Neuronal stem cell (in vitro differentiated cells): ENCODE data around the gene TTC4.

ENCODE experiments used
- DNase-seq: peaks from one replicate; pipeline ENCODE4 v3.0.0-alpha.2; 2013; ENCODE audit warnings: low spot score
- H2AFZ ChIP-seq: one replicate; pipeline ENCODE4 v1.6.1; 2013; ENCODE audit warnings: mild to moderate bottlenecking, low read length, inconsistent platforms
- H2AK5ac ChIP-seq: 2 replicates; pipeline ENCODE4 v1.6.1; 2013; ENCODE audit warnings: low read depth, mild to moderate bottlenecking, inconsistent platforms, low read length, moderate library complexity, mixed read lengths
- H2BK120ac ChIP-seq: 2 replicates; pipeline ENCODE4 v1.6.1; 2013; ENCODE audit warnings: low read depth, mild to moderate bottlenecking, inconsistent platforms, low read length, moderate library complexity, mixed read lengths
- H2BK12ac ChIP-seq: one replicate; pipeline ENCODE4 v1.6.1; 2013; ENCODE audit warnings: low read length, inconsistent platforms
- H2BK15ac ChIP-seq: 2 replicates; pipeline ENCODE4 v1.6.1; 2013; ENCODE audit warnings: mild to moderate bottlenecking, low read length, inconsistent platforms, mixed read lengths
- H2BK5ac ChIP-seq: one replicate; pipeline ENCODE4 v1.6.1; 2013; ENCODE audit warnings: inconsistent platforms, mild to moderate bottlenecking, low read length, moderate library complexity
- H3K14ac ChIP-seq: one replicate; pipeline ENCODE4 v1.6.1; 2013; ENCODE audit warnings: low read length, inconsistent platforms
- H3K18ac ChIP-seq: 2 replicates; pipeline ENCODE4 v1.6.1; 2013; ENCODE audit warnings: low read length, inconsistent platforms
- H3K23ac ChIP-seq: 2 replicates; pipeline ENCODE4 v1.6.1; 2013; ENCODE audit warnings: low read depth, mild to moderate bottlenecking, mixed read lengths, low read length, inconsistent platforms; ENCODE audit not compliant: poor library complexity
- H3K27ac ChIP-seq: replicated peaks from 3 replicates; pipeline ENCODE4 v1.5.1; 2013; ENCODE audit warnings: low read length, inconsistent platforms
- H3K27me3 ChIP-seq, 3 experiments: 2 replicates each; pipeline ENCODE4 v1.6.1; 2013; ENCODE audit warnings: low read length in 3 of 3, mild to moderate bottlenecking in 2 of 3, inconsistent platforms in 1 of 3, low read depth in 1 of 3, mixed read lengths in 1 of 3, moderate library complexity in 1 of 3; ENCODE audit not compliant: control insufficient read depth in 3 of 3, insufficient read depth in 3 of 3
- H3K36me3 ChIP-seq, 2 donors: replicated peaks in 1 of 2; 2 replicates each; pipeline ENCODE4 v1.6.1; 2013; ENCODE audit warnings: low read length in 2 of 2; ENCODE audit not compliant: control insufficient read depth in 2 of 2, insufficient read depth in 2 of 2
- H3K4ac ChIP-seq: 2 replicates; pipeline ENCODE4 v1.6.1; 2013; ENCODE audit warnings: inconsistent platforms, mild to moderate bottlenecking, low read length, moderate library complexity
- H3K4me1 ChIP-seq, 2 donors: 1 replicate in 1 of 2; 2 replicates in 1 of 2; pipeline ENCODE4 v1.6.1; 2013; ENCODE audit warnings: low read length in 2 of 2, low read depth in 1 of 2; ENCODE audit not compliant: control insufficient read depth in 2 of 2, insufficient read depth in 1 of 2
- H3K4me2 ChIP-seq: one replicate; pipeline ENCODE4 v1.6.1; 2013; ENCODE audit warnings: mild to moderate bottlenecking, low read length, inconsistent platforms; ENCODE audit not compliant: insufficient read depth, poor library complexity, severe bottlenecking
- H3K4me3 ChIP-seq, 2 donors: 2 replicates each; pipeline ENCODE4 v1.5.1; 2013; ENCODE audit warnings: low read length in 2 of 2, mild to moderate bottlenecking in 2 of 2, inconsistent platforms in 1 of 2, moderate library complexity in 1 of 2
- H3K79me1 ChIP-seq: one replicate; pipeline ENCODE4 v1.6.1; 2013; ENCODE audit warnings: low read depth, mild to moderate bottlenecking, inconsistent platforms, low read length, moderate library complexity
- H3K9ac ChIP-seq: one replicate; pipeline ENCODE4 v1.6.1; 2013; ENCODE audit warnings: mild to moderate bottlenecking, low read depth, low read length, inconsistent platforms; ENCODE audit not compliant: poor library complexity
- H3K9me3 ChIP-seq, 2 donors: replicated peaks in 1 of 2; 2 replicates each; pipeline versions ENCODE3 to v1.6.1; 2013; ENCODE audit warnings: low read length in 2 of 2, mild to moderate bottlenecking in 2 of 2, inconsistent platforms in 1 of 2, low read depth in 1 of 2, mixed read lengths in 1 of 2, moderate library complexity in 1 of 2; ENCODE audit not compliant: control insufficient read depth in 2 of 2, insufficient read depth in 1 of 2
- H4K8ac ChIP-seq: one replicate; pipeline ENCODE4 v1.6.1; 2013; ENCODE audit warnings: low read depth, mild to moderate bottlenecking, inconsistent platforms, low read length, moderate library complexity
- H4K91ac ChIP-seq: one replicate; pipeline ENCODE4 v1.6.1; 2013; ENCODE audit warnings: low read length, low read depth, mild to moderate bottlenecking, inconsistent platforms; ENCODE audit not compliant: poor library complexity
- WGBS, 2 donors: extraction: QIAGEN DNeasy Blood & Tissue Kit; methylation state at CpG; one replicate each; pipeline ENCODE4 v1.1.7; 2013; ENCODE audit warnings: missing lambda C conversion rate in 2 of 2, mixed read lengths in 1 of 2; ENCODE audit not compliant: insufficient read length in 2 of 2, insufficient replicate concordance in 1 of 2; ENCODE audit errors: extremely low coverage in 2 of 2; 5-methylcytosine and 5-hydroxymethylcytosine counted together

The TTC4 gene

GRCh38 chr1:54757833-54758232, 42.2 kb downstream of the TTC4 start:
- H4K8ac ChIP-seq: no peak overlapping the region
- H3K4ac ChIP-seq: no peak overlapping the region
- no CpG with 5 or more reads among the region's 9 CpGs for WGBS, 2 donors
- DNase-seq: no peak
- H3K9me3 ChIP-seq: no peaks in the 10 kb centered on the region
- H2AFZ ChIP-seq: no peak overlapping the region
- H3K27me3 ChIP-seq: no peaks in the 10 kb centered on the region
- H2BK15ac ChIP-seq: no peak overlapping the region
- H3K4me2 ChIP-seq: no peak overlapping the region
- no peak overlapping the region for H3K23ac ChIP-seq
- peaks cover 3% of the 10 kb centered on the region for H3K79me1 ChIP-seq
- no peaks in the 10 kb centered on the region for H3K4me1 ChIP-seq
- H3K4me3 ChIP-seq: no peak overlapping the region
- no peak overlapping the region for H2BK12ac ChIP-seq
- no peak overlapping the region for H3K14ac ChIP-seq
- H3K27ac ChIP-seq: no peak overlapping the region
- H2BK5ac ChIP-seq: no peak overlapping the region
- H3K36me3 ChIP-seq: peaks cover 16 to 35% of the 10 kb centered on the region in 2 donors
- no peak overlapping the region for H3K9ac ChIP-seq
- H3K18ac ChIP-seq: no peak overlapping the region
- H4K91ac ChIP-seq: no peak overlapping the region
- no peak overlapping the region for H2AK5ac ChIP-seq
- no peak overlapping the region for H2BK120ac ChIP-seq

- WGBS, 2 donors: no CpG with 5 or more reads among the region's 20 CpGs
Observed at GRCh38 chr1:54758678-54759348, 43.2 kb downstream of the TTC4 start.

GRCh38 chr1:54763816-54764132, 48.1 kb downstream of the TTC4 start:
- Histone ChIP-seq H2BK12ac (no peak overlapping the region), H3K4me1 (peaks cover 1 to 2% of the 10 kb centered on the region in 2 donors), H4K91ac (no peak overlapping the region), H3K4ac (no peak overlapping the region), H3K4me3 (peak overlapping the region; percentile 82 to 96), H2BK120ac (no peak overlapping the region), H2AFZ (peak overlapping the region; percentile 87), H4K8ac (no peak overlapping the region), H3K9ac (peak overlapping the region; percentile 95), H3K9me3 (no peaks in the 10 kb centered on the region), H3K79me1 (peaks cover 2% of the 10 kb centered on the region), H3K27me3 (peaks cover 0 to 4% (median 0%) of the 10 kb centered on the region in 3 experiments), H3K36me3 (peaks cover 1 to 6% of the 10 kb centered on the region in 2 donors), H3K14ac (no peak overlapping the region), H3K27ac (no peak overlapping the region), H2BK15ac (no peak overlapping the region), H3K4me2 (peak overlapping the region; percentile 72), H2AK5ac (no peak overlapping the region), H2BK5ac (no peak overlapping the region), H3K18ac (no peak overlapping the region), H3K23ac (no peak overlapping the region)
- WGBS, 2 donors: no CpG with 5 or more reads among the region's 11 CpGs
- DNase-seq: no peak

More at GRCh38 chr1:54758678-54759348, 43.2 kb downstream of the TTC4 start:
- Histone ChIP-seq H3K23ac (no peak overlapping the region), H3K4ac (no peak overlapping the region), H3K18ac (no peak overlapping the region), H3K36me3 (peaks cover 16 to 35% of the 10 kb centered on the region in 2 donors), H4K91ac (no peak overlapping the region), H4K8ac (no peak overlapping the region), H2AK5ac (no peak overlapping the region), H3K4me3 (peak overlapping the region in 1 of 2 donors; percentile 15), H2BK5ac (no peak overlapping the region), H3K27ac (no peak overlapping the region), H3K9ac (no peak overlapping the region), H3K4me1 (no peaks in the 10 kb centered on the region), H2BK12ac (no peak overlapping the region), H3K9me3 (no peaks in the 10 kb centered on the region), H3K79me1 (peaks cover 3% of the 10 kb centered on the region), H2BK120ac (no peak overlapping the region), H2BK15ac (no peak overlapping the region), H3K14ac (no peak overlapping the region), H2AFZ (no peak overlapping the region), H3K4me2 (no peak overlapping the region), H3K27me3 (no peaks in the 10 kb centered on the region)
- DNase-seq: no peak

GRCh38 chr1:54764133-54764921, 48.7 kb downstream of the TTC4 start, which contains the start of gene PARS2:
TSS of gene PARS2 (minus strand) at chr1:54764523. CDS start at chr1:54759161, 5,362 bp downstream.
- no peak within 1 kb of the TSS for H2BK5ac ChIP-seq
- peak within 1 kb of the TSS; percentile 72 for H3K4me2 ChIP-seq
- peak within 1 kb of the TSS; percentile 95 for H3K9ac ChIP-seq
- H3K4ac ChIP-seq: no peak within 1 kb of the TSS
- H3K18ac ChIP-seq: peak within 1 kb of the TSS; percentile 58
- no peak within 1 kb of the TSS for H2BK15ac ChIP-seq
- H3K79me1 ChIP-seq: peaks cover 2% of the 10 kb centered on the region
- peaks cover 0 to under 1% of the 10 kb centered on the region in 2 donors for H3K36me3 ChIP-seq
- H3K23ac ChIP-seq: peak within 1 kb of the TSS; percentile 92
- peak within 1 kb of the TSS; percentile 82 to 96 for H3K4me3 ChIP-seq
- WGBS, 2 donors: no CpG with 5 or more reads among the region's 57 CpGs
- peaks cover 0 to 4% (median 0%) of the 10 kb centered on the region in 3 experiments for H3K27me3 ChIP-seq
- no peak within 1 kb of the TSS for H2AK5ac ChIP-seq
- DNase-seq: peak; percentile 100
- peaks cover 1 to 2% of the 10 kb centered on the region in 2 donors for H3K4me1 ChIP-seq
- H3K14ac ChIP-seq: no peak within 1 kb of the TSS
- no peak within 1 kb of the TSS for H4K8ac ChIP-seq
- no peaks in the 10 kb centered on the region for H3K9me3 ChIP-seq
- H2AFZ ChIP-seq: peak within 1 kb of the TSS; percentile 87
- no peak within 1 kb of the TSS for H4K91ac ChIP-seq
- no peak within 1 kb of the TSS for H2BK120ac ChIP-seq
- no peak within 1 kb of the TSS for H3K27ac ChIP-seq
- no peak within 1 kb of the TSS for H2BK12ac ChIP-seq
